RWPE2 (cell line): Measurements from ENCODE around the gene BLOC1S2.

ENCODE experiments used
- ATAC-seq: fragments of 200-7000 bp; cut with Tn5 transposase; 3 replicates; pipeline ENCODE4 v1.9.1; 2021; ENCODE audit warnings: low read depth
- DNase-seq: peaks from one replicate; pipeline ENCODE4 v3.0.0-alpha.2; 2020; ENCODE audit warnings: low spot score
- H3K27ac ChIP-seq: fragments of 450-650 bp; 2 replicates; pipeline ENCODE4 v1.5.1; 2017; ENCODE audit warnings: mild to moderate bottlenecking; ENCODE audit not compliant: poor library complexity, severe bottlenecking
- H3K27me3 ChIP-seq: fragments of 250-450 bp; sonication (Bioruptor Pico); 2 replicates; pipeline ENCODE4 v1.5.1; 2021; ENCODE audit warnings: mild to moderate bottlenecking, moderate library complexity; ENCODE audit not compliant: insufficient read depth, poor library complexity, severe bottlenecking
- H3K36me3 ChIP-seq: fragments of 250-450 bp; sonication (Bioruptor Pico); 2 replicates; pipeline ENCODE4 v1.5.1; 2020; ENCODE audit warnings: low read depth, mild to moderate bottlenecking, moderate library complexity
- H3K4me1 ChIP-seq: fragments of 250-450 bp; sonication (Bioruptor Pico); 2 replicates; pipeline ENCODE4 v1.5.1; 2021; ENCODE audit warnings: mild to moderate bottlenecking, moderate library complexity; ENCODE audit not compliant: insufficient read depth, poor library complexity, severe bottlenecking
- H3K4me3 ChIP-seq: fragments of 250-450 bp; sonication (Bioruptor Pico); 2 replicates; pipeline ENCODE4 v1.5.1; 2021; ENCODE audit warnings: mild to moderate bottlenecking, moderate library complexity; ENCODE audit not compliant: severe bottlenecking
- H3K9me3 ChIP-seq: fragments of 250-450 bp; sonication (Bioruptor Pico); 2 replicates; pipeline ENCODE4 v1.5.1; 2021; ENCODE audit warnings: mild to moderate bottlenecking, moderate library complexity; ENCODE audit not compliant: severe bottlenecking
- TF ChIP-seq, protein P1 (sequence below): fragments of 450-650 bp; IDR thresholded peaks from one replicate; pipeline ENCODE4 v1.5.1; 2017; ENCODE audit warnings: mild to moderate bottlenecking, moderate library complexity; ENCODE audit not compliant: poor library complexity, severe bottlenecking

The BLOC1S2 gene

DNA sequence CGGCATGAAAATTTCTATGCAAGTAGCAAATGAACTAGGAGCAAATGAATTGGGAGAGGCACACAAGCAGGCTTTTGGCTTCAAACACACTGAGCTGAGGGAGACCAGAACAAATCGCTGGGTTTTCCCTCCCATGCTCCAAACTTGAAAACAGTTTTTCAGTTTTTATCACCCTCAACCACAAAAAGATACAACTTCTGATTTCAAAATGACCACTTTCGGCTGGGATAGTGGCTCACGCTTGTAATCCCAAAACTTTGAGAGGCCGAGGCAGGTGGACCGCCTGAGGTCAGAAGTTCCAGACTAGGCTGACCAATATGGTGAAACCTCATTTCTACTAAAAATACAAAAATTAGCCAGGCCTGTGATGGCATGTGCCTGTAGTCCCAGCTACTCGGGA lies 48.1 kb downstream of the BLOC1S2 start:
- H3K9me3 ChIP-seq: no peaks in the 10 kb centered on the region
- no peak overlapping the region for H3K27ac ChIP-seq
- TF ChIP-seq, protein P1, sequence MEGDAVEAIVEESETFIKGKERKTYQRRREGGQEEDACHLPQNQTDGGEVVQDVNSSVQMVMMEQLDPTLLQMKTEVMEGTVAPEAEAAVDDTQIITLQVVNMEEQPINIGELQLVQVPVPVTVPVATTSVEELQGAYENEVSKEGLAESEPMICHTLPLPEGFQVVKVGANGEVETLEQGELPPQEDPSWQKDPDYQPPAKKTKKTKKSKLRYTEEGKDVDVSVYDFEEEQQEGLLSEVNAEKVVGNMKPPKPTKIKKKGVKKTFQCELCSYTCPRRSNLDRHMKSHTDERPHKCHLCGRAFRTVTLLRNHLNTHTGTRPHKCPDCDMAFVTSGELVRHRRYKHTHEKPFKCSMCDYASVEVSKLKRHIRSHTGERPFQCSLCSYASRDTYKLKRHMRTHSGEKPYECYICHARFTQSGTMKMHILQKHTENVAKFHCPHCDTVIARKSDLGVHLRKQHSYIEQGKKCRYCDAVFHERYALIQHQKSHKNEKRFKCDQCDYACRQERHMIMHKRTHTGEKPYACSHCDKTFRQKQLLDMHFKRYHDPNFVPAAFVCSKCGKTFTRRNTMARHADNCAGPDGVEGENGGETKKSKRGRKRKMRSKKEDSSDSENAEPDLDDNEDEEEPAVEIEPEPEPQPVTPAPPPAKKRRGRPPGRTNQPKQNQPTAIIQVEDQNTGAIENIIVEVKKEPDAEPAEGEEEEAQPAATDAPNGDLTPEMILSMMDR: no peak
- no peak overlapping the region for H3K4me3 ChIP-seq
- ATAC-seq (no peak), DNase-seq (no peak)
- no peaks in the 10 kb centered on the region for H3K4me1 ChIP-seq
- H3K27me3 ChIP-seq: no peaks in the 10 kb centered on the region
- H3K36me3 ChIP-seq: peaks cover 88% of the 10 kb centered on the region

DNA sequence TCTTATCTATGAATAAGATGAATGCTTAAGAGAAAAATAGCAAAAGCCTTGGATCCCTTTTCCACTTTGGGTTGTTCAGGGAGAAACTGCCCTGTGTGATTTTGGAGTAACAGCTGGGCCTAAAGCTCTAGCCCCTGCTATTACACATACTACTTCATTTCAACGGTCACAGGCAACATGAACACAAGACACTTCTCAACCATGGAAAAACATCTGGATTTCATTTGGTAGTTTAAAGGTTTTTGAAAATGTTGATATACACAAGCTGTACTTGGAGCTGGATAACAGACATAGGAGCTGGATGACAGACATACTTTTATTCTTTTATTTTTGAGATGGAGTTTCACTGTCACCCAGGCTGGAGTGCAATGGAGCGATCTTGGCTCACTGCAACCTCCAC lies 54.4 kb downstream of the BLOC1S2 start:
- H3K4me3 ChIP-seq: no peak overlapping the region
- H3K27me3 ChIP-seq: no peaks in the 10 kb centered on the region
- TF ChIP-seq, protein P1: no peak

DNA sequence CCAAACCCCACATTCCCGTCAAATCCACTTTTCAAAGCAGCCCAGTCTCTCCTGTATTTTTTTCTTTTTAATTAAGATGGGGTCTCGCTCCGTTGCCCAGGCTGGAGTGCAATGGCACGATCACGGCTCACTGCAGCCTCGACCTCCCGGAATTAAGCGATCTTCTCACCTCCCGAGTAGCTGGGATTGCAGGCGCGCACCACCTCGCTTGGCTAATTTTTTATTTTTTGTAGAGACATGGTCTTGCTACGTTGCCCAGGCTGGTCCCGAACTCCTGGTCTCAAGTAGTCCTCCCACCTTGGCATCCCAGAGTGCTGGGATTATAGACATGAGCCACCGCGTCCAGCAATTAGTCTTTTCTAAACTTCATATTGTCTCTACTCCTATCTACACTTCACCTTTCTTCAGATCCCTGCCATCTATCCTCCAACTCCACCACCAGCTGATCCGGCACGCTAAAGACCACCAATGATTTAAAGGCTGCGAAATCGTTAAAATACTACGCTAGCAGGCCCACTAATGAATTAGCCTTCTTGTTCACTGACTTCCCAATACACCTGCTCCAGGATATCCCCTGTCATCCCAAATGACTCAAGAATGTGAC lies 56.6 kb downstream of the BLOC1S2 start:
- TF ChIP-seq, protein P1: no peak
- Histone ChIP-seq H3K27me3 (no peaks in the 10 kb centered on the region), H3K4me1 (peaks cover 3% of the 10 kb centered on the region), H3K4me3 (peak overlapping the region; percentile 73), H3K9me3 (no peaks in the 10 kb centered on the region), H3K36me3 (peaks cover 50% of the 10 kb centered on the region), H3K27ac (peak overlapping the region; percentile 21)
- ATAC-seq (no peak), DNase-seq (no peak)

More for the DNA sequence above, 54.4 kb downstream of the BLOC1S2 start:
- Histone ChIP-seq H3K4me1 (peaks cover 3% of the 10 kb centered on the region), H3K36me3 (peaks cover 56% of the 10 kb centered on the region), H3K27ac (no peak overlapping the region), H3K9me3 (no peaks in the 10 kb centered on the region)
- DNase-seq: no peak
- no peak for ATAC-seq

DNA sequence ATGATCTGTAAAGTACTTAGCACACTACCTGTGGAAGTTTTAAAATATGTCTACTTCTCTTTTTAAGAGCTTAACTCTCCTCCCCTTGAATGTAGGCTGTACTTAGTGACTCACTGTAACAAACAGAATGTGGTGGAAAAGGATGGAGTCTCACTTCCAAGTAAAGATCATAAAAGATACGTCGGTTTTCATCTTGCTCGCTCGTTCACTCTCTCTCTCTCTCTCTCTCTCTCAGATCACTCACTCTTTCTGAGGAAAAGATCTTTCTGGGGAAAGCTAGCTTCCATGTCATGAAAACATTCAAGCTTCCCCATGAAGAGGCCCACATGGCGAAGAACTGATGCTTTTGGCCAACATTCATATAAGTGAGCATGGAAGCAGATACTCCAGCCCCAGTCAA lies 62.6 kb downstream of the BLOC1S2 start:
- DNase-seq (no peak), ATAC-seq (no peak)
- Histone ChIP-seq H3K9me3 (no peaks in the 10 kb centered on the region), H3K27ac (no peak overlapping the region), H3K36me3 (peaks cover 77% of the 10 kb centered on the region), H3K27me3 (no peaks in the 10 kb centered on the region), H3K4me1 (no peaks in the 10 kb centered on the region), H3K4me3 (no peak overlapping the region)
- TF ChIP-seq, protein P1: no peak
